Endodermal cell (in vitro differentiated cells): ENCODE results near the gene COL20A1. TPM values are rescaled to one million over a fixed set of nuclear protein-coding genes. Genes with fewer than 3 reads are reported as not detected.

Source experiments
- DNase-seq: peaks from one replicate; pipeline ENCODE4 v3.0.0-alpha.2; 2017
- H3K27ac ChIP-seq: 2 replicates; pipeline ENCODE4 v1.5.1; 2013; ENCODE audit warnings: mild to moderate bottlenecking, low read depth, low read length, moderate library complexity
- H3K27me3 ChIP-seq: 2 replicates; pipeline ENCODE4 v1.6.1; 2013; ENCODE audit warnings: mild to moderate bottlenecking, low read length, moderate library complexity; ENCODE audit not compliant: insufficient read depth, control insufficient read depth, poor library complexity, severe bottlenecking
- H3K36me3 ChIP-seq: 2 replicates; pipeline ENCODE4 v1.7.0; 2013; ENCODE audit warnings: mild to moderate bottlenecking, low read length, moderate library complexity; ENCODE audit not compliant: control insufficient read depth, insufficient read depth
- H3K4me1 ChIP-seq: one replicate; pipeline ENCODE4 v1.7.0; 2013; ENCODE audit warnings: low read length; ENCODE audit not compliant: control insufficient read depth, insufficient read depth
- H3K4me3 ChIP-seq: 2 replicates; pipeline ENCODE4 v1.5.1; 2013; ENCODE audit warnings: mild to moderate bottlenecking, low read length, moderate library complexity
- H3K9ac ChIP-seq: 2 replicates; pipeline ENCODE4 v1.6.1; 2013; ENCODE audit warnings: mild to moderate bottlenecking, low read length, moderate library complexity; ENCODE audit not compliant: poor library complexity, severe bottlenecking; ENCODE audit errors: extremely low read depth
- H3K9me3 ChIP-seq: 2 replicates; pipeline ENCODE4 v1.6.1; 2013; ENCODE audit warnings: mild to moderate bottlenecking, low read length, moderate library complexity; ENCODE audit not compliant: control insufficient read depth
- H3K27ac Mint-ChIP-seq: 2 replicates; pipeline ENCODE4 v1.8.0; 2020; ENCODE audit warnings: mixed read lengths
- H3K27me3 Mint-ChIP-seq: 2 replicates; pipeline ENCODE4 v1.8.0; 2021; ENCODE audit warnings: mild to moderate bottlenecking, mixed read lengths; ENCODE audit not compliant: insufficient read depth
- H3K36me3 Mint-ChIP-seq: 2 replicates; pipeline ENCODE4 v1.8.0; 2020; ENCODE audit warnings: low read depth, mixed read lengths
- H3K4me1 Mint-ChIP-seq: 2 replicates; pipeline ENCODE4 v1.8.0; 2020; ENCODE audit warnings: mixed read lengths
- H3K4me3 Mint-ChIP-seq: 2 replicates; pipeline ENCODE4 v1.8.0; 2020; ENCODE audit warnings: mild to moderate bottlenecking, moderate library complexity, mixed read lengths
- H3K9me3 Mint-ChIP-seq: 2 replicates; pipeline ENCODE4 v1.8.0; 2020; ENCODE audit warnings: mild to moderate bottlenecking, mixed read lengths
- WGBS, 2 experiments: methylation state at CpG; one replicate each; pipeline versions ENCODE4 v1.1.5 to v1.1.7; 2013; ENCODE audit warnings: missing lambda C conversion rate in 2 of 2, mixed read lengths in 1 of 2; ENCODE audit not compliant: insufficient coverage in 1 of 2, insufficient read length in 1 of 2; 5-methylcytosine and 5-hydroxymethylcytosine counted together
- total RNA-seq, 2 donors: library from RNA; stranded (reverse); fragmentation: NEBNext Ultra II Directional in 1 of 2; extraction: Animal tissue kit (Norgen Biotek cat#: 25700) in 1 of 2; gene quantifications; 2 replicates in 1 of 2; 3 replicates in 1 of 2; pipeline ENCODE4 v1.2.1, GENCODE V29; 2021
- TF ChIP-seq, protein P1 (sequence below): fragments of 200-600 bp; sonication (generic); conservative IDR thresholded peaks from 2 replicates; pipeline ENCODE4 v1.5.0; 2021; ENCODE audit warnings: antibody characterized with exemption, mild to moderate bottlenecking

The COL20A1 gene
- total RNA-seq, 2 donors from 2014 or later = 0.44 TPM; not detected in 1

DNA sequence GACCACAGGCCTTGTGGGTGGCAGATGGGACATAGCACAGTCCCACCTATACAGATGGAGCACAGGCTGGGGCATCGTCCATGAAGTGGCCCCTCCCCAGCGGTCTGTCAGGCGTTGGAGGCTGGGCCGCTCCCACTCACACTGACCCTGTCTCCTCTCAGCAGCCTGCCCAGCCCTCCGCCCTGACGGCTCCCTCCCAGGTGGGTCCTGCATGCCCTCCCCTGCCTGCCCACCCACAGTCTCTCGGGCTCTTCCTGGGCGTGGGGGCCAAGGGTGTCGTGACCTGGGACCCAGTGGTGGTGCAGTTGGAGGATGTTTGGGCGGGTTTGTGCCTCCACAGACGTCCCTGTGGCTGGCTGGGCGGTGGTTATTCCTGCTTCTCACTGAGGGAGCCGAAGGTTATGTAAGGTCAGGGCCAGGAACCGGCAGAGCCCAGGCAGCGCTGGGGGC, 22.3 kb downstream of the COL20A1 start:
- Histone ChIP-seq H3K36me3 (no peaks in the 10 kb centered on the region), H3K9ac (no peak overlapping the region), H3K27ac (no peak overlapping the region), H3K27me3 (no peaks in the 10 kb centered on the region), H3K4me3 (no peak overlapping the region), H3K9me3 (no peaks in the 10 kb centered on the region), H3K4me1 (no peaks in the 10 kb centered on the region)
- H3K27me3 Mint-ChIP-seq = no peaks in the 10 kb centered on the region
- TF ChIP-seq, protein P1, sequence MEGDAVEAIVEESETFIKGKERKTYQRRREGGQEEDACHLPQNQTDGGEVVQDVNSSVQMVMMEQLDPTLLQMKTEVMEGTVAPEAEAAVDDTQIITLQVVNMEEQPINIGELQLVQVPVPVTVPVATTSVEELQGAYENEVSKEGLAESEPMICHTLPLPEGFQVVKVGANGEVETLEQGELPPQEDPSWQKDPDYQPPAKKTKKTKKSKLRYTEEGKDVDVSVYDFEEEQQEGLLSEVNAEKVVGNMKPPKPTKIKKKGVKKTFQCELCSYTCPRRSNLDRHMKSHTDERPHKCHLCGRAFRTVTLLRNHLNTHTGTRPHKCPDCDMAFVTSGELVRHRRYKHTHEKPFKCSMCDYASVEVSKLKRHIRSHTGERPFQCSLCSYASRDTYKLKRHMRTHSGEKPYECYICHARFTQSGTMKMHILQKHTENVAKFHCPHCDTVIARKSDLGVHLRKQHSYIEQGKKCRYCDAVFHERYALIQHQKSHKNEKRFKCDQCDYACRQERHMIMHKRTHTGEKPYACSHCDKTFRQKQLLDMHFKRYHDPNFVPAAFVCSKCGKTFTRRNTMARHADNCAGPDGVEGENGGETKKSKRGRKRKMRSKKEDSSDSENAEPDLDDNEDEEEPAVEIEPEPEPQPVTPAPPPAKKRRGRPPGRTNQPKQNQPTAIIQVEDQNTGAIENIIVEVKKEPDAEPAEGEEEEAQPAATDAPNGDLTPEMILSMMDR = no peak
- DNase-seq = no peak
- H3K9me3 Mint-ChIP-seq = no peaks in the 10 kb centered on the region
- 77 to 78% methylated on average over 11 to 15 of the region's 15 CpGs for WGBS, 2 experiments
- no peak overlapping the region for H3K4me3 Mint-ChIP-seq
- no peaks in the 10 kb centered on the region for H3K4me1 Mint-ChIP-seq
- no peak overlapping the region for H3K27ac Mint-ChIP-seq
- no peaks in the 10 kb centered on the region for H3K36me3 Mint-ChIP-seq

DNA sequence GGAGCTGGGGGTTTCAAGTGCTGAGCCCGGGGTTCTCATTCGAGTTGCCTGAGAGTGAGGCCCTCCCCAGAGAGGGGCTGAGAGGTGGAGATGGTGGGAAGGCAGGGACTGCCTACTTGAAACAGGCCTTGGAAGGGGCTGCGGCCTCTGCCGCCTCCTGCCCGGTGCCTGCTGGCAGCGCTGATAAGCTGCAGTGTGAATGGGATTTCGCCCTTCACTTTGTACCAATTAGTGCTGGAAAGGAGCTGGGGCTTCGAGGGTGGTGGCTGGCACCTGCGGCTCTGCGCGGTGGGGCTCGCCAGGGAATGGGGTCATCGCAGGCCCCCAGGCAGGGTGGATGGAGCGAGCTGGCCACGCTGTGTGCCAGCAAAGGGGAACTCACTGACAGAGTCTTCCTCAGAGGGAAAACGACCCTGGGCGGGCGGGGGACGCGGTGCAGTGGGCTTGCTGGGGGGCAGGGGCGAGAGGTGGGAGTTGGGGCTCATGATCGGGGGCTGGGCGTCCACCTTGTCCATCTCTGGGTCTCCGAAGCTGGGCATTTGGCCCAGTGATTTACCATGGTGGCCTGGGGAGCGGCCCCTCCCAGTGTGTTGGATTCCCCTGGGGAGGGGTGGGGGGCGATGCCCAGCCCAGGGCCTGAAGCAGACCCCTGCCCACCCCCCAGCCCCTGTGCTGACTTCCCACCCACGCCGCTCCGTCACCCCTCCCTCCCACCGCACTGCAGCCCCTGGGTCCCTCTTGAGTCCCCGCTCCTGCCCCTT, 22.9 kb downstream of the COL20A1 start:
- H3K4me3 Mint-ChIP-seq = no peak overlapping the region
- H3K36me3 ChIP-seq = no peaks in the 10 kb centered on the region
- no peaks in the 10 kb centered on the region for H3K27me3 Mint-ChIP-seq
- no peak overlapping the region for H3K9ac ChIP-seq
- H3K36me3 Mint-ChIP-seq = no peaks in the 10 kb centered on the region
- no peaks in the 10 kb centered on the region for H3K27me3 ChIP-seq
- 90 to 91% methylated on average over 18 to 30 of the region's 31 CpGs for WGBS, 2 experiments
- TF ChIP-seq, protein P1 = no peak
- no peaks in the 10 kb centered on the region for H3K9me3 Mint-ChIP-seq
- no peak overlapping the region for H3K27ac Mint-ChIP-seq
- no peak overlapping the region for H3K4me3 ChIP-seq
- DNase-seq = no peak
- H3K9me3 ChIP-seq = no peaks in the 10 kb centered on the region
- no peaks in the 10 kb centered on the region for H3K4me1 ChIP-seq
- no peaks in the 10 kb centered on the region for H3K4me1 Mint-ChIP-seq
- H3K27ac ChIP-seq = no peak overlapping the region

DNA sequence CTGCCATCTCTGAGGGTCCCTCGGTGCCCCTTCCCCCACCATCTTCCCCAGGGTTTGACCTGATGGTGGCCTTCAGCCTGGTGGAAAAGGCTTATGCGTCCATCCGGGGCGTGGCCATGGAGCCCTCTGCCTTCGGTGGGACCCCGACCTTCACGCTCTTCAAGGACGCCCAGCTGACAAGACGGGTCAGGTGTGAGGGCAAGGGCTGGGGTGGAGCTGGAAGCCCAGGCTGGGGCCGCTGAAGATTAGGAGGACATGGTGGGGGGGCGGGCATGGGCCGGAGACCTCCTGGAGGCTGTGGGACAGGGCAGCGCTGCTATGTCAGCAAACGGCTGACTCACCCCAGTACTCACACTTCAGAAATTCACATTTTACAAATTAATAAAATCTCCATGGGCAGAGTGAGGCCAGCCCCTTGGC, 23.5 kb downstream of the COL20A1 start:
- DNase-seq = no peak
- Histone ChIP-seq H3K4me3 (no peak overlapping the region), H3K9me3 (no peaks in the 10 kb centered on the region), H3K4me1 (no peaks in the 10 kb centered on the region), H3K27me3 (no peaks in the 10 kb centered on the region), H3K36me3 (no peaks in the 10 kb centered on the region), H3K27ac (no peak overlapping the region), H3K9ac (no peak overlapping the region)
- H3K4me1 Mint-ChIP-seq = no peaks in the 10 kb centered on the region
- TF ChIP-seq, protein P1 = no peak
- no peaks in the 10 kb centered on the region for H3K36me3 Mint-ChIP-seq
- no peaks in the 10 kb centered on the region for H3K9me3 Mint-ChIP-seq
- H3K4me3 Mint-ChIP-seq = no peak overlapping the region
- H3K27me3 Mint-ChIP-seq = no peaks in the 10 kb centered on the region
- H3K27ac Mint-ChIP-seq = no peak overlapping the region
- WGBS, 2 experiments = 88 to 93% methylated on average over 5 to 14 of the region's 14 CpGs
